ENCODE measurements around the gene CCDC158.

DNA sequence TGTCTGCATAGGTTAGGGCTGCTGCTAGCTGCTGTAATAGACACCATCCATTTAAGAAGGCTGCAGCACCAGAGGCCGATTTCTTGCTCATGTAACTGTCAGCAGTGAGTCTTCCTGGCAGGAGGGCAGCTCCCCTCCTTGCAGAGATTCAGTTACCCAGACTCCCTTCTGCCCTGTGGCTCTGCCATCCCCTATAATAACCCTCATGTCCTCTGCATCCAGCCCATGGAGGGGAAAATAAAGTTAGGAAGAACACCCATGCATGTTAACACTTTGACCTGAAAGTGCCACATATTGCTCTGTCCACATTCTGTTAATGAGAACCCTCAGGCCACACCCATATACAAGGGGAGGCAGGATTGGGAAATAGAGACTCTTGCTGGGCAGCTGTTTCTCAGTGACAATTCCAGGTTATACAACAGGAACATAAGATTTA is 109.0 kb downstream of the CCDC158 start:
- TF ChIP-seq, protein P1, sequence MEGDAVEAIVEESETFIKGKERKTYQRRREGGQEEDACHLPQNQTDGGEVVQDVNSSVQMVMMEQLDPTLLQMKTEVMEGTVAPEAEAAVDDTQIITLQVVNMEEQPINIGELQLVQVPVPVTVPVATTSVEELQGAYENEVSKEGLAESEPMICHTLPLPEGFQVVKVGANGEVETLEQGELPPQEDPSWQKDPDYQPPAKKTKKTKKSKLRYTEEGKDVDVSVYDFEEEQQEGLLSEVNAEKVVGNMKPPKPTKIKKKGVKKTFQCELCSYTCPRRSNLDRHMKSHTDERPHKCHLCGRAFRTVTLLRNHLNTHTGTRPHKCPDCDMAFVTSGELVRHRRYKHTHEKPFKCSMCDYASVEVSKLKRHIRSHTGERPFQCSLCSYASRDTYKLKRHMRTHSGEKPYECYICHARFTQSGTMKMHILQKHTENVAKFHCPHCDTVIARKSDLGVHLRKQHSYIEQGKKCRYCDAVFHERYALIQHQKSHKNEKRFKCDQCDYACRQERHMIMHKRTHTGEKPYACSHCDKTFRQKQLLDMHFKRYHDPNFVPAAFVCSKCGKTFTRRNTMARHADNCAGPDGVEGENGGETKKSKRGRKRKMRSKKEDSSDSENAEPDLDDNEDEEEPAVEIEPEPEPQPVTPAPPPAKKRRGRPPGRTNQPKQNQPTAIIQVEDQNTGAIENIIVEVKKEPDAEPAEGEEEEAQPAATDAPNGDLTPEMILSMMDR (IDR thresholded peaks at IDR 0.05): no peak
- TF ChIP-seq POLR2A (IDR thresholded peaks at IDR 0.05): no peak
- no peak for TF ChIP-seq EP300 (IDR thresholded peaks at IDR 0.05; ENCODE audit: low read depth)
- no peak for TF ChIP-seq POLR2AphosphoS5 (IDR thresholded peaks at IDR 0.05)
